Measurements from ENCODE around the gene ZNF354B.
"Not testable (repeated sequence)": the region's sequence is repeated elsewhere in the genome, so short reads cannot be mapped to it uniquely, and the experiment has no call there.

ZNF354B gene

DNA sequence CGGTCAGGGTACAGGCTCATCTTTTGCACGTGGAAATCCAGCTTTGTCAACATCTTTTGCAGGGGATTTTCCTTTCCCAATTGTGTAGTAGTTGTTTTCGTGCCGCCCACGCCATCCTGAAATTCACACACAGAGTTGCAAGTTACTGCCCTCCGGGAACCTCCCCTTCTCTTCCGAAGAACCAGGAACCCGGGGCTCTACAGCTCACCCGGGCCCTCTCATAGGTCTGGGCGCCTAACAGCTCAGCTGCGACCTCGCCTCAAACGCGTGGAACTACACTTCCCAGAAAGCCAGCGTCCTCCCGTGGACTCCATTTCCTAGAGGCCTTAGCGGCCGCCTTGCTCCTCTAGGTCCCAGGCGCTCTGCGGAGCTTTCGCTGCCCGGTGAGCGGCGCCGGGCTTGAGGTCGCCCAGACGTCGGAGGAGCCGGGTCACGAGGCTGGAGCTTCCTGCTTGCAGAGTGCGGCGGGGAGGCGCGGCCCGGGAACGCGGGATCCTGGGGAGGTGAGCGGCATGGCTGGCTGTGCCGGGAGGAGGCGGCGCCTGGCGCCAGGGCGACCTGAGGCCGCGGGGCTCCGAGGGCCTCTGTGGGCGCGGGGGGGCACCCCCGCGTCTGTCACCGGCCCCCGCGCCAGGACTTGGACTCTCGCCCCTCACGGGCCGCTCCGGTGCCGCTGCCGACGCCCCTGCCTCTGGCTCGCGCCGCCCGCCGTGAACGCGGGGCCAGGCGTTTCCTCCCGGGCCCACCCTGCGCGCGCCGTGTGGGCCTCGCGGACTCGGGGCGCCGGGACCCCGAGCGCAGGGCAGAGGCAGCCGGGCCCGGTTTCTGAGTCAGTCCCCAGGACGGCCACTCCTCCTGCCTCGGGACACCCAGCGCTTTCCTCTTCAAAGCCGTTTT, at the start of gene ZNF354B:
Gene ZNF354B (plus strand): TSS at position 329 of the 897 bp plus-strand sequence. CDS start 1,095 bp downstream, outside the sequence.
- peak; percentile 75 for DNase-seq

GRCh38 chr5:178817506-178817905, 42.2 kb upstream of the ZNF354B start:
- DNase-seq, result no peak

DNA sequence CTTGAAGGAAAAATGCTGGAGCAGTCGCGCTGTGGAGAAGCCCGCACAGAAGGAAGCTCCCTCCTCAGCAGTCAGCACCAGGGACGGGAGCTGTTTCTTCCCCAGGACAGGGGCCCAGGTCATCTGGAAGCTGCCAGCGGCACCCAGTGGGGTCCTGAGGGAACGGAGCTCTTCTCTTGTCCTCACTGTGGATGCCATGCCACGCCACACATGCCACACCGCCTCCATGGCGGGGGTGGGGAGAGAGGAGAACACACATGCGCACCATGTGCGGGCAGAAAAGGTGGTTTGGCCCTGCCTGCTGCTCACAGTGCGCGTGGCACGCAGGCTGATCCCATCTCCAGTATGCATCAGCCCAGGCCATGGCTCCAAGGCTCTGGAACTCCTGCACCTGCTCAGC, 41.7 kb upstream of the ZNF354B start:
- DNase-seq, result no peak

DNA sequence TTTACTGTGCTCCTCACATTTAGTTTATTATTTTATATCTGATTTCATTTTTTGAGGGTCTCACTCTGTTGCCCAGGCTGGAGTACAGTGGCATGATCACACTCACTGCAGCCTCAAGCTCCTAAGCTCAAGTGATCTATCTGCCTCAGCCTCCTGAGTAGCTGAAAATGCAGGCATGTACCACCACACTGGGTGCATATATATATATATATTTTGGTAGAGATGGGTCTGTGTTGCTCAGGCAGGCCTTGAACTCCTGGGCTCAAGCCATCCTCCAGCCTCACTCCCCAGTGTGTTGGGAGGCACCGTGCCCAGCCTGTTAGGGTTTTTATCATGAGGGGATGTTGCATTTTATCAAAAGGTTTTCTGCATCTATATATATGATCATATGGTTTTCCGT, 39.8 kb upstream of the ZNF354B start:
- no peak for DNase-seq

DNA sequence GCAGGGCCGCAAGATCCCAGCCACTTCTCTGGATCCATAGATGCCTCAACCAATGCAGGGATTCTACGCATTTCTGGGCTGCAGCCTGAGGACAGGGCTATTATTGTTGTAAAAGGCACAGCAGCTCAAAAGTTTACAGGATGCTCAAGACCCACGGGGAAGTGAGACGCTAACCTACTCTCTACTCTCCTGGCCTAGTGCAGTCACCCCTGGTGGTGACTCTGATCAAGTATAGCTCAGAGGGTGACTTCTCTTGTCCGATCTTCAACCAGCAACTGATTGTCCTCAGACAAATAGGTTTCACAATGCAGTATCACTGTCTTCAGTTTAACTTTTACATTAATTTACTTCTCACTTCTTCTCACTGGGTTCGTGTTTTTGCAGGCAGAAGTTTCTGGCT, 34.3 kb upstream of the ZNF354B start:
- DNase-seq, result no peak

DNA sequence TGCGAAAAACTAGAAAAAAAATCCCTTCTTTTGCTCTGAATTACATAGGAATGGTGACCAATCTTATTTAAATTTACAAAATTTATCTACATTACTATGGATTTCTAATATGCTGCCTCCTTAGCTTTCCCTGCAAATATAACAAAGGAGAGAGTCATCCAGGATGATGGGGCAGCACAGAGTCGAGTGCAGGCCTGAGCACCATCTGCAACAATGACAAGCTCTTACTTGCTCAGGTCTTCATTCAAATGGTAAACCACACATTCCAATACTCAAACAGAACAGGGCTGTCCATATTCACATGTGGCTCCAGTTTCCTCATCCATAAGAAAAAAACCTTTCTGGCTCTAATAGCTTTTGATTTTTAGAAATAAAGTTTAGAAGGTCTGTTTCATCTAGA, 33.5 kb upstream of the ZNF354B start:
- DNase-seq, result no peak

- no peak for DNase-seq
Observed at GRCh38 chr5:178827636-178828035, 32.1 kb upstream of the ZNF354B start.

DNA sequence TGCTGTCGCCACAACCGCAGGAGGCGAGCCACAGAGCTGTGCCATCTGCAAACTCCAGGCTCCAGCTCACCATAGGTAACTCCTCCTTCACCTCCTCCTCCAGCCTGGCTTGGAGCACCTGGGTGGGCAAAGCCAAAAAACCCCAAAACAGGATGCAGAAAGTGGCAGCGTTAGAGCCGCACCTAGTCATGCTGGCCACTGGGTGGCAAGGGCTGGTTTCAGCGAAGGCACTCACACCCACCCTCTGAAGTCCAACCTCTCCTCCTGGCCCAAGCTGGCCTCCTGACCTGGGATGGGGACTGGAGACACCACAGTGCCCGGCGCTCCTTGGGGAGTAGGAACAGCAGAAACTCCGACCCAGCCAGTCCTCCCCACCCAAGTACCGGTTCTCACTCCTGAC, 28.7 kb upstream of the ZNF354B start:
- DNase-seq, result no peak

- DNase-seq, result no peak
Observed at GRCh38 chr5:178832618-178833201, 27.0 kb upstream of the ZNF354B start.

- DNase-seq, result no peak
Observed at GRCh38 chr5:178836628-178837027, 23.1 kb upstream of the ZNF354B start.

DNA sequence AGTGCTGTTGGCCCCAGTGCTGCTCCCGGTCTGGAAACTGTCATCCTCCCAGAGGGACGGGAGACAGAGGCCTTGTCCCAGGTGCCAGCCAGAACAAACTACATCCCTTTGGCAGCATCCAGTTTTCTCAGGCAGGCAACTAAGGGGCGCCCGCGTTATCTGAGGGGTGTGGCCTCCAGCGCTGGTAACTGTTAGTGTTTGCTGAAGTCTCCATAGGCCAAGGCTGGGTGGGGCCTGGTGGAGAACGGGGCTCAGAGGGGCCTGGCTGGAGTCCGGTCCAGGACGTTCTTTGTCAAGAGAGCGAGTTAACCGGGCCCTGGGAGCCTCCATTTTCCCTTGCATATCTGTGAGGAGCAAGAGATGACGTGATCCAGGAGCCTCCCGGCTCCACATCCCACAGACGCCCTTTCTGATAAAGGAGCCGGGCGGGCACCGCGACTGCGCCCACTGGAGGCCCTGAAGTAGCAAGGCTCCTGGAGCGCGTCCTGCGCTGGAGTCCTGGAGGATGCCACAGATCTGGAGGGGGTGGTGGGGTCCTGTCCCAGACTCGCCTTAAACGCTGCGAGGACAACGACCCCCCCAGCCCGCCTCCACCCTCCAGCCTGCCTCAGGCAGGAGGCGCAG, 20.9 kb upstream of the ZNF354B start:
- DNase-seq, result not testable (repeated sequence)

GRCh38 chr5:178839319-178839704, 20.4 kb upstream of the ZNF354B start:
- DNase-seq, result peak; percentile 50

- not testable (repeated sequence) for DNase-seq
Observed at GRCh38 chr5:178840399-178840798, 19.4 kb upstream of the ZNF354B start.

DNA sequence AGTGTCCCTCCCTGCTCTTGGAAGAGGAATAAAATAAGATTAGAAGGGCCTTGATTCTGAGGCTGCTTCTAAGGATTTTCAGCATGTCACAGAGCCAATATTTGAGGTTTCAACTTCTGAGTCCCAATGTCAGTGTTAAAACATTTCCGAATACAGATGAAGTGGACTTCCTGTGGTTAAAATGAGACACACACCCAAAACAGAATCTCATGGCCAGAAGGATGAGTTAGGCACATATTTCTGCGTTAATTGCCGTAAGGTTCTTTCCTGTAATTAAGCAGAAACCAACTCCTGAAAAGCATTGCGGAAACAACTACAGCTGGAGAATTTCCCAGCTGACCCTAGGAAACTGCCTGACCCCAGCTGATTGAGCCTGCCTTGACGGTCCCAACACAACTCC, 10.4 kb upstream of the ZNF354B start:
- no peak for DNase-seq

DNA sequence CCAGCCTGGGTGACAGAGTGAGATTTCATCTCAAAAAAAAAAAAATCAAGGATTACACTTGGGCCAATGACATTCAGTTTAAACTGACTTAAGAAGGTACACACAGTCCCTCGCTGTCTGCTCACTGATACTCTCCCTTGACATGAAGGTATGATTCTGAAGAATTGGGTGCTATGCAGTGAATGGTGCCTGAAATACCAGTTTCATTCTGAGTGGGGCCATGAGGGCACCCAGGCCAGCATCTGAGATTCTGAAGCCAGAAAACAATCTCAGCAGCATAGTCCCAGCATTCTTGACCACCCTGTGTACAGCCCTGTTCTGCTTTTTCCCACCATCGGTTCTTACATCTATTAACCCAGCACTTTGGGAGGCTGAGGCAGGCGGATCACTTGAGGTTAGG, 7.8 kb upstream of the ZNF354B start:
- no peak for DNase-seq

DNA sequence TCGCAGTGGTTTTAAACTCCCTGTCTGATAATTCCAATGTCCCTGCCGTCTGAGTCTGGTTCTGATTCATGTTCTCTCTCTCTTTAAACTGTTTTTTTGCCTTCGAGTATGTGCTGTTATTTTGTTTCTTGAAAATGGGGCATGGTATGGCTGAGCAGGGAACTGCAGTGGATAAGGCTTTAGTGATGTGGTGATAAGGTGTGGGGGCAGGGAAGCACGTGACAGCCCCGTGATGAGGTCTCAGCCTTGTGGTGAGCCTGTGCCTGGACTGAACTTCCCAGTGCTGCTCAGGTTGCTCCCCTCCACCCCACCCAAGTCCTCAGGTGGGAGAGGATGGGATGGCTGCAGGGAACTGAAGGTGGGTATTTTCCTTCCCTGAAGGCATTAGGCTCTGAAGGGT, 5.5 kb upstream of the ZNF354B start:
- no peak for DNase-seq

- DNase-seq, result not testable (repeated sequence)
Observed at GRCh38 chr5:178860615-178861014, 862 bp downstream of the ZNF354B start.

GRCh38 chr5:178861627-178862026, 1.9 kb downstream of the ZNF354B start:
- DNase-seq, result no peak

DNA sequence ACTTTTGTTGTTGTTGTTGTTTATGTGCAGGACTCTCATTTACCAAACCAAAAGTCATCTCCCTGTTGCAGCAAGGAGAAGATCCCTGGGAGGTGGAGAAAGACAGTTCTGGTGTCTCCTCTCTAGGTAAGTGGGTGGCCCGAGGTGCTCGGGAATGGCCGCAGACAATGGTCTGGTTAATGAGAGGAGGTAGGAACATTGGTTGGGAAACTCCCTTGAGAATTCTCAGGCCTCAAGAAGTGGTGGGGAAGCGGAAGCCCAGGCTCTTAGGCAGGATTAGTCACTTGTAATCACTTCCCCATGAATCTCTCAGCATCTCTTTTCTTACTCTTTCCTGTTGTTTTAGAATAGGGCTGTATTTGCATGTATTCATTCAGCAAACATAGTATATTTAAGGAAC, 7.2 kb downstream of the ZNF354B start:
- DNase-seq, result no peak

DNA sequence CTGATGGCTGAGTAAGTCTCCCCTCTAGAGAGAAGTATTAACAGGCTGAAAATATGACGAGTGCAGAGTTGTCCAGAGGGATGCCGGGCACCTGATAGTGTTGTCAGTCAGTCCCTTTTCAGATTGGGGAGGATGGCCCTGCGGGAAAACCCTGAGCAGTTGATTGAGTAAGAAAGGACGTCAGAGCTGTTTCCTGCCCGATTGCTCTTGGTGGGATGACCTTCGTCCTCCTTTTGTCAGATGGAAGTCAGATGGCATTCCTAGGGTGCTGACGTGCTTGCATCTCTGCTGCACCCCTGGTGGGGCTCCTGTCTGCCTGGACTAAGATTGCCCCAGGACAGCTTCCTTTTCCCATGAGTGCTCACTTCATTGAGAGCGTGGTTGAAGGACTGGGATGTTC, 9.8 kb downstream of the ZNF354B start:
- no peak for DNase-seq

GRCh38 chr5:178870411-178870810, 10.7 kb downstream of the ZNF354B start:
- DNase-seq, result no peak

DNA sequence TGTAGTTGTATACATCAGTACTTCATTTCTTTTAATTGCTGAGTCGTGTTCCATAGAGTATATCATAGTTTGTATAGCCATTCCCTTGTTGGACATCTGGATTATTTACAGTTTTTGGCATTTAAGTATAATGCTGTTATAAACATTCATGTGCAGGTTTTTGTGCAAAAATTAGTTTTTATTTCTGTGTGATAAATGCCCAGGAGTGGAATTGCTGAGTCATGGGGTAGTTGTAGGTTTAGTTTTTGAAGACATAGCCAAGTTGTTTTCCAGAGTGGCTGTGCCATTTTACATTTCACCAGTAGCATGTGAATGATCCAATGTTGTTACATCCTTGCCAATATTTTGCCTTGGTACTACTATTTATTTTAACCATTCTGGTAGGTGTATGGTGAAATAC, 12.5 kb downstream of the ZNF354B start:
- no peak for DNase-seq

DNA sequence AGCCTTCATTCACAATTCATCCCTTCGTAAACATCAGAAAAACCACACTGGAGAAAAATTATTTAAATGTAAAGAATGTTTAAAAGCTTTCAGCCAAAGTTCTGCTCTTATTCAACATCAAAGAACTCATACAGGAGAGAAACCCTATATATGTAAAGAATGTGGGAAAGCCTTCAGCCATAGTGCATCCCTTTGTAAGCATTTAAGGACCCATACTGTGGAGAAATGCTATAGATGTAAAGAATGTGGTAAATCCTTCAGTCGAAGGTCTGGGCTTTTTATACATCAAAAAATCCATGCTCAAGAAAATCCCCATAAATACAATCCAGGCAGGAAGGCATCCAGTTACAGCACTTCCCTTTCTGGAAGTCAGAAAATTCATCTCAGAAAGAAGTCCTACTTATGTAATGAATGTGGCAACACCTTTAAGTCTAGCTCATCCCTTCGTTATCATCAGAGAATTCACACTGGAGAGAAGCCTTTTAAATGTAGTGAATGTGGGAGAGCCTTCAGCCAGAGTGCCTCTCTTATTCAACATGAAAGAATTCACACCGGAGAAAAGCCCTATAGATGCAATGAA, 23.5 kb downstream of the ZNF354B start:
- not testable (repeated sequence) for DNase-seq

All from activated CD4-positive, CD25-positive, alpha-beta regulatory T cell treated with anti-CD3 and anti-CD28 coated beads, Interleukin-2, amount 50 U/mL, for 72 hours (primary cell).